MM.1S (cell line): ENCODE data around the gene CNTNAP2.

ENCODE experiments used
- DNase-seq: peaks from one replicate; pipeline ENCODE4 v3.0.0-alpha.2; 2015
- H2AFZ ChIP-seq: fragments of 300-600 bp; sonication (generic); 2 replicates; pipeline ENCODE4 v1.6.0; 2016; ENCODE audit warnings: antibody characterized with exemption, low read length
- H3F3A ChIP-seq: fragments of 300-600 bp; sonication (generic); 2 replicates; pipeline ENCODE4 v1.6.1; 2016; ENCODE audit warnings: mild to moderate bottlenecking, antibody characterized with exemption, low read length, moderate library complexity, mixed read lengths; ENCODE audit not compliant: insufficient read depth
- H3K27ac ChIP-seq: fragments of 300-600 bp; sonication (generic); 2 replicates; pipeline ENCODE4 v1.5.1; 2016; ENCODE audit warnings: mild to moderate bottlenecking, low read length
- H3K27me3 ChIP-seq: fragments of 300-600 bp; sonication (generic); replicated peaks from 2 replicates; pipeline ENCODE4 v1.6.0; 2016; ENCODE audit warnings: low read length; ENCODE audit not compliant: insufficient read depth
- H3K36me3 ChIP-seq: fragments of 300-600 bp; sonication (generic); replicated peaks from 2 replicates; pipeline ENCODE4 v1.6.1; 2016; ENCODE audit warnings: mild to moderate bottlenecking, low read length, mixed read lengths; ENCODE audit not compliant: insufficient read depth
- H3K4me1 ChIP-seq: fragments of 300-600 bp; sonication (generic); 2 replicates; pipeline ENCODE4 v1.6.1; 2016; ENCODE audit warnings: low read length, mixed read lengths
- H3K4me2 ChIP-seq: fragments of 300-600 bp; sonication (generic); 2 replicates; pipeline ENCODE4 v1.6.0; 2016; ENCODE audit warnings: low read depth, low read length
- H3K4me3 ChIP-seq: fragments of 300-600 bp; sonication (generic); 2 replicates; pipeline ENCODE4 v1.5.1; 2016; ENCODE audit warnings: low read length, mixed read lengths
- H3K79me2 ChIP-seq: fragments of 300-600 bp; sonication (generic); 2 replicates; pipeline ENCODE4 v1.6.1; 2016; ENCODE audit warnings: mixed run types, low read length, mixed read lengths
- H3K9ac ChIP-seq: fragments of 300-600 bp; sonication (generic); 2 replicates; pipeline ENCODE4 v1.6.1; 2016; ENCODE audit warnings: low read length, mixed read lengths
- H3K9me2 ChIP-seq: fragments of 300-600 bp; sonication (generic); replicated peaks from 2 replicates; pipeline ENCODE4 v1.6.1; 2016; ENCODE audit warnings: mild to moderate bottlenecking, low read length, mixed read lengths; ENCODE audit not compliant: insufficient read depth
- H3K9me3 ChIP-seq: fragments of 300-600 bp; sonication (generic); replicated peaks from 2 replicates; pipeline ENCODE4 v1.6.1; 2016; ENCODE audit warnings: mild to moderate bottlenecking, low read length, mixed read lengths; ENCODE audit not compliant: insufficient read depth
- H4K20me1 ChIP-seq: fragments of 300-600 bp; sonication (generic); 2 replicates; pipeline ENCODE4 v1.6.1; 2016; ENCODE audit warnings: mild to moderate bottlenecking, low read length, moderate library complexity, mixed read lengths; ENCODE audit not compliant: insufficient read depth
- CTCF ChIP-seq: fragments of 300-600 bp; sonication (generic); IDR thresholded peaks from 2 replicates; pipeline ENCODE4 v1.5.1; 2016; ENCODE audit warnings: antibody characterized with exemption, low read length, mixed read lengths
- EZH2 ChIP-seq: fragments of 300-600 bp; sonication (generic); optimal IDR thresholded peaks from 2 replicates; pipeline ENCODE3; 2017; ENCODE audit warnings: low read depth, mild to moderate bottlenecking, antibody characterized with exemption, low read length, mixed read lengths
- EZH2phosphoT487 ChIP-seq: fragments of 300-600 bp; sonication (generic); IDR thresholded peaks from 2 replicates; pipeline ENCODE4 v1.6.1; 2018; ENCODE audit warnings: antibody characterized with exemption, low read length

The CNTNAP2 gene

GRCh38 chr7:146698995-146699610 is 582.5 kb downstream of the CNTNAP2 start:
- H3K4me1 ChIP-seq, result no peaks in the 10 kb centered on the region
- no peak for DNase-seq
- no peaks in the 10 kb centered on the region for H3K79me2 ChIP-seq
- no peaks in the 10 kb centered on the region for H3K9me3 ChIP-seq
- H3K36me3 ChIP-seq, result no peaks in the 10 kb centered on the region
- H3K27ac ChIP-seq, result no peak overlapping the region
- H3K4me2 ChIP-seq, result no peak overlapping the region
- no peak for TF ChIP-seq CTCF
- no peak for TF ChIP-seq EZH2phosphoT487
- TF ChIP-seq EZH2, result no peak
- H3K9me2 ChIP-seq, result no peaks in the 10 kb centered on the region
- no peaks in the 10 kb centered on the region for H3K27me3 ChIP-seq
- no peak overlapping the region for H3K4me3 ChIP-seq
- no peaks in the 10 kb centered on the region for H4K20me1 ChIP-seq
- H3K9ac ChIP-seq, result no peak overlapping the region
- no peaks in the 10 kb centered on the region for H3F3A ChIP-seq
- H2AFZ ChIP-seq, result no peak overlapping the region

- Histone ChIP-seq H3K79me2 (no peaks in the 10 kb centered on the region), H3K9ac (no peak overlapping the region), H3K4me2 (no peak overlapping the region), H3K4me3 (no peak overlapping the region), H3K9me3 (no peaks in the 10 kb centered on the region), H3K27me3 (no peaks in the 10 kb centered on the region), H2AFZ (no peak overlapping the region), H3K27ac (no peak overlapping the region), H3K36me3 (no peaks in the 10 kb centered on the region), H3K4me1 (no peaks in the 10 kb centered on the region), H3F3A (no peaks in the 10 kb centered on the region), H3K9me2 (no peaks in the 10 kb centered on the region), H4K20me1 (no peaks in the 10 kb centered on the region)
- TF ChIP-seq EZH2phosphoT487 (no peak), EZH2 (no peak), CTCF (no peak)
- no peak for DNase-seq
Measured at GRCh38 chr7:146700015-146700560, 583.5 kb downstream of the CNTNAP2 start.

GRCh38 chr7:146701166-146701565 is 584.6 kb downstream of the CNTNAP2 start:
- H3F3A ChIP-seq, result no peaks in the 10 kb centered on the region
- H3K79me2 ChIP-seq, result no peaks in the 10 kb centered on the region
- no peak overlapping the region for H3K4me2 ChIP-seq
- TF ChIP-seq EZH2 (no peak), CTCF (no peak), EZH2phosphoT487 (no peak)
- no peaks in the 10 kb centered on the region for H3K4me1 ChIP-seq
- H2AFZ ChIP-seq, result no peak overlapping the region
- no peak overlapping the region for H3K27ac ChIP-seq
- no peak overlapping the region for H3K4me3 ChIP-seq
- H3K9ac ChIP-seq, result no peak overlapping the region
- no peaks in the 10 kb centered on the region for H4K20me1 ChIP-seq
- no peaks in the 10 kb centered on the region for H3K9me2 ChIP-seq
- DNase-seq, result no peak
- no peaks in the 10 kb centered on the region for H3K9me3 ChIP-seq
- H3K36me3 ChIP-seq, result no peaks in the 10 kb centered on the region
- H3K27me3 ChIP-seq, result no peaks in the 10 kb centered on the region
